Head of caudate nucleus (tissue), 42 donors: Measurements from ENCODE around the gene ALX4.

Experiments used
- DNase-seq, 42 donors: peaks; one replicate each; pipeline versions ENCODE4 v3.0.0 to v3.0.0-alpha.2; 2020 to 2021; ENCODE audit warnings: mixed read lengths in 7 of 42
- intact Hi-C: fragments of 100-400 bp; cut with DNase I; formaldehyde crosslinking; loops from one replicate; pipeline ENCODE4 v1.15.0; 2022

ALX4 gene

GRCh38 chr11:44277196-44278090 is 32.5 kb downstream of the ALX4 start:
- no peak for DNase-seq
- intact Hi-C loops, result no loop called here

GRCh38 chr11:44275961-44276550 is 33.9 kb downstream of the ALX4 start:
- DNase-seq, result peak in 1 of 42 donors; percentile 11
- intact Hi-C loops, result no loop called here

- intact Hi-C loops, result no loop called here
- DNase-seq, result peak in 1 of 42 donors; percentile 3
Measured at GRCh38 chr11:44275241-44275640, 34.7 kb downstream of the ALX4 start.

- intact Hi-C loops, result no loop called here
- no peak for DNase-seq
Measured at GRCh38 chr11:44274404-44274803, 35.5 kb downstream of the ALX4 start.

- intact Hi-C loops, result no loop called here
- DNase-seq, result no peak
Measured at GRCh38 chr11:44271286-44271685, 38.7 kb downstream of the ALX4 start.

GRCh38 chr11:44270403-44271273 is 39.3 kb downstream of the ALX4 start:
- no peak for DNase-seq
- intact Hi-C loops, result no loop called here

- peak in 1 of 42 donors; percentile 5 for DNase-seq
- intact Hi-C loops, result no loop called here
Measured at GRCh38 chr11:44269369-44270351, 40.3 kb downstream of the ALX4 start.

- intact Hi-C loops, result no loop called here
- DNase-seq, result no peak
Measured at GRCh38 chr11:44268614-44269080, 41.3 kb downstream of the ALX4 start.

GRCh38 chr11:44267750-44268613 is 42.0 kb downstream of the ALX4 start:
- intact Hi-C loops, result no loop called here
- DNase-seq, result no peak

- no peak for DNase-seq
- intact Hi-C loops, result no loop called here
Measured at GRCh38 chr11:44267006-44267749, 42.8 kb downstream of the ALX4 start.

GRCh38 chr11:44266056-44266780 is 43.7 kb downstream of the ALX4 start:
- DNase-seq, result peak in 1 of 42 donors; percentile 2
- intact Hi-C loops, result no loop called here

GRCh38 chr11:44264761-44265160 is 45.2 kb downstream of the ALX4 start:
- peak in 1 of 42 donors; percentile 18 for DNase-seq
- intact Hi-C loops, result no loop called here

- DNase-seq, result no peak
- intact Hi-C loops, result no loop called here
Measured at GRCh38 chr11:44264438-44264749, 45.5 kb downstream of the ALX4 start.

GRCh38 chr11:44263738-44264437 is 46.1 kb downstream of the ALX4 start:
- intact Hi-C loops, result no loop called here
- DNase-seq, result peak in 2 of 42 donors; percentile 5 to 18

- intact Hi-C loops, result no loop called here
- peak in 1 of 42 donors; percentile 21 for DNase-seq
Measured at GRCh38 chr11:44261800-44262591, 47.9 kb downstream of the ALX4 start.
